Uterus (tissue), 2 donors: ENCODE data around the gene WDR64.

Experiments used
- CTCF ChIP-seq, 4 experiments: fragments of 200-600 bp in 2 of 4; fragments of 450-650 bp in 2 of 4; sonication (generic) in 2 of 4; IDR thresholded peaks; one replicate each; pipeline ENCODE4 v1.5.1; 2016 to 2019; ENCODE audit warnings: antibody characterized with exemption in 4 of 4, mild to moderate bottlenecking in 2 of 4, moderate library complexity in 1 of 4
- POLR2A ChIP-seq, 2 donors: fragments of 450-650 bp; IDR thresholded peaks; one replicate each; pipeline ENCODE4 v1.6.1; 2016; ENCODE audit warnings: antibody characterized with exemption in 2 of 2, mild to moderate bottlenecking in 1 of 2, moderate library complexity in 1 of 2

DNA sequence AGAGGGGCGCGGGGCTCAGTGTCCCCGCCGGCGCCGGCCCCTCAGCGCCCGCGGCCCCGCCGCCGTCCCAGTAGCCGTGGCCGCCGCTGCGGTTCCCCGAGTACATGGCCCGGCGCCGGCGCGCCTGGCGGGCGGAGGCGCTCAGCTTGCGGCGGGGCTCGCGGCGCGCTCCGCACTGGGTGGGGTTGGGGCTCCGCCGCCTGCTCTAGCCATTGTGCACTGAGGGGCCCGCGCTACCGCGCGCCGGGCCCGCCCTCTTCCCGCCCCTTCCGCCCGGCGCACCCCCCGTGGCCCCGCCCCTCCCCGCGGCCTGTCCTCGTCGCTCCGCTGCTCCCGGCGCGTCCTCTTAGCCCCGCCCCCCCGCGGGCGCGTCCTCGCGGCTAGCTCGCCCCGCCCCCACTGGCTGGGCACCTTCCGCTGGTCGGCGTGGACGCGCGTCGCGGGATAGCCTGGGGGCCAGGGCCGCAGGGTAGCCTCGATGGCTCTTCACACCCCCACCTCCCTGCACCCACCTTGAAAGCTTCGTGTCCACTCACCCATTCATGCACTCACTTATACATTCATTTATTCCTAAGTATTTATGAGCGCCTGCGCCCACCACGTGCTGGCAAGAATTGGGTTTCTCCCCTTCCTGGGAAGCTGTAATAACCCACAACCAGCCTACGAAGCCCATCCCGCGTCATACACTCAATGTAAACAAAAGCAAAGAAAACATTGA lies 11.8 kb upstream of the WDR64 start, which contains the start of the genes CHML and OPN3:
- TF ChIP-seq POLR2A (IDR thresholded peaks at IDR 0.05): peak; percentile 85 to 90
- TF ChIP-seq CTCF (IDR thresholded peaks at IDR 0.05): no peak
